GM18861 (cell line): ENCODE data around the gene NRXN3.

Source experiments
- ATAC-seq: cut with Tn5 transposase; IDR thresholded peaks from one replicate; pipeline ENCODE4 v1.9.1; 2021; ENCODE audit not compliant: unreplicated experiment

Gene NRXN3

GRCh38 chr14:79437951-79438350, 1267.8 kb downstream of the NRXN3 start:
- no peak for ATAC-seq

DNA sequence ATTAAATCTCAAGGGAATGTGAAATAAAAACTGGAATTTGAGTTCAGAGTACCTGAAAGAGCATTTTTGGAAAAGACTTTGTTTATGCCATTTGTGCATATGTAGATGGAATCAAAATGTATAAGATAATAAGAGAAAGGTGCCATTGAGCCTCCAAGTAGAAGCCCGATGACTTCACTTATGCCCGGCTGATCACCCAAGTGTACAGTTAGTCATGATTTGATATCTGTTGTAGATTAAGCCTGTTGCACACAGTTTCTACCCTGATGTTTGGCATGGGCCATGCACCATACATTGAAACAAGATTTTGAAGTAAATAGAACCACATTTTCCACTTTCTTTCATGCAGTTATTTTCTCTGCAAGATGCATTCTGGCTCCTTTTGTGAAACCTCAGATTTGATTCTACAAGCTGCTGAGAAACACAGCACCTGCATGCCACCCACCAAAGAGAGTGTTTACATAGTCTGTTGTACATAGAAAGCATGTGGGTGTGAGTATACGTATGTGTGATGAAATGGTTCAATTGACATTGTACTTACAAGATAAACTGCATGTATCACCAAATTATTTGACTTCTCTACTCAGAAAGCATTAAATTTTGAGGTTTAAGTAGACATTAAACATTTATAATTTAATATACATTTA, 1268.6 kb downstream of the NRXN3 start:
- no peak for ATAC-seq

GRCh38 chr14:79442786-79443185, 1272.6 kb downstream of the NRXN3 start:
- ATAC-seq = no peak

- no peak for ATAC-seq
Measured at GRCh38 chr14:79443602-79444001, 1273.4 kb downstream of the NRXN3 start.

- ATAC-seq = no peak
Measured at GRCh38 chr14:79448960-79449359, 1278.8 kb downstream of the NRXN3 start.

DNA sequence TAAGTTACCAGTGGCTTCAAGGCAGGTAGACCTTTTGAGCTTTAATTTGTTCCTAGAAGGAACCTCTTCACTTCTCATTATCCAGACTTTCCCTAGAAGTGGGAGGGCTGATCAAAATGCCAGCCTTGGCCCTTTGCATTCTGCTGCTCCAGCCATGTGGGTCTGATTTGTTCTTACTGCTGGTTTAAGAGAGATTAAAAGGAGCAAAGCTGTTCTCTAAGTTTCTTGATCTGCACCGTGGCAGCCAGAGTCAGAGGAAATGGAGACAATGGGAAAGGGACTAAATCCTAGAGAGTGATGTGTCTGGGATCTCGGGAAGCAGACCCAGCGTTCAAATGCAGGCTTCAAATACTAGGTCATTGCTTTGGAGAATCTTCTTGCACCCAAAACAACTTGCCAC, 1281.4 kb downstream of the NRXN3 start:
- ATAC-seq = no peak

- ATAC-seq = no peak
Measured at GRCh38 chr14:79453276-79453675, 1283.1 kb downstream of the NRXN3 start.

DNA sequence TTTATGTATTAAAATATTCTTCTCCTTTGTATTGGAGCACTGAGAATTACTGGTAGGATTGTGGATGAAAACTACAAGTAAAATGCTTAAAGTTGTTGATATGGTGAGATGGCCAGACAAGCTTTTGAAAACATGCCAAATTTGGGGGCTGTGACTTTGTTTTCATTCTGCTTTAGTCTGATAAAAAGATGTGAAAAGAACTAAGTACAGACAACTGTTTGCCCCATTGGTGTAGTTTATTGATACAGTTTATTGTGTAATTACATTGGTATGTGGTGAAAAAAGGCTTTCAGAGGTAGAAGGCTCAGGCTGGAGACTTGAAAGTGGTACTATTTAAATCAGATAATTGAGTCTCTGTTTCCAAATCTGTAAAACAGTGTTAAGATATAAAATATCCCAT, 1294.3 kb downstream of the NRXN3 start:
- ATAC-seq = no peak

GRCh38 chr14:79465651-79466050, 1295.5 kb downstream of the NRXN3 start:
- no peak for ATAC-seq

- no peak for ATAC-seq
Measured at GRCh38 chr14:79466938-79467527, 1296.9 kb downstream of the NRXN3 start.

GRCh38 chr14:79467835-79468234, 1297.7 kb downstream of the NRXN3 start:
- no peak for ATAC-seq

DNA sequence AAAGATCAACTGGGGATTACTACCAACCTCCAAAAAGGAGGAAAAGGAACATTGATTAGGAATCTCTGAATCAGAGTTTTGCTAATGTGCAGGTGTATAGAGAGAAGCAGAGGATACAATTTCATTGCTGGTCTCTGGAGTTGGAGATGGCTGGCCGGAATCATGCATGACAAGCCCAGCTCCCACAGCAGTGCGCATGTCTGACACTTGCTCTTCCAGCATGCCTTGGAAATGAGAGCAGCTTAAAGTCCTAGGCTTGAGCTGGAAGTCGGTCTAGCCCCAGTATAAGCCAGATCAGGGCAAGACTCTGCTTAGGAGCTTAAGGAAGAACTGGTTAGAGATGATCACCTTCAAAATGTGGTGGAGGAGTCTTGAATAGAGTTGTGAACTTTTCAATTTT, 1298.3 kb downstream of the NRXN3 start:
- no peak for ATAC-seq

DNA sequence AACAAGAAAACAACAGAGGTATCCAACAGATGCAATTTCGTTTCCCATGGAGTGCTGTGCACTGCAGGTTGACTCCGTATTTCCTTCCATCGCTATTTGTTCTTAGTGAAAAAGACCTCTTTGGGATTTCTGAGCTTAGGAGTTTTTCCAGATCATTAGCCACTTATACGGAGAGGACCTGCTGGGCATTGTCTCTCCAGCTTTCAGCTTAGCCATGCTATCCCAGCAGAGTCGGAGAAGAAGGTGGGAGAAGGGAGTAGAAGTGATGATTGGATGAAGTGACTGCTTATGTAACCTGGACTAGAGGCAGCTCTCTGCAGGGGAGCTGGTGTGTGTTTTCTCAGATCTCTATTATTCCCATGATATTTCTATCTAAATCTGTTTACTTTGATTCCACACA, 1303.5 kb downstream of the NRXN3 start:
- no peak for ATAC-seq

DNA sequence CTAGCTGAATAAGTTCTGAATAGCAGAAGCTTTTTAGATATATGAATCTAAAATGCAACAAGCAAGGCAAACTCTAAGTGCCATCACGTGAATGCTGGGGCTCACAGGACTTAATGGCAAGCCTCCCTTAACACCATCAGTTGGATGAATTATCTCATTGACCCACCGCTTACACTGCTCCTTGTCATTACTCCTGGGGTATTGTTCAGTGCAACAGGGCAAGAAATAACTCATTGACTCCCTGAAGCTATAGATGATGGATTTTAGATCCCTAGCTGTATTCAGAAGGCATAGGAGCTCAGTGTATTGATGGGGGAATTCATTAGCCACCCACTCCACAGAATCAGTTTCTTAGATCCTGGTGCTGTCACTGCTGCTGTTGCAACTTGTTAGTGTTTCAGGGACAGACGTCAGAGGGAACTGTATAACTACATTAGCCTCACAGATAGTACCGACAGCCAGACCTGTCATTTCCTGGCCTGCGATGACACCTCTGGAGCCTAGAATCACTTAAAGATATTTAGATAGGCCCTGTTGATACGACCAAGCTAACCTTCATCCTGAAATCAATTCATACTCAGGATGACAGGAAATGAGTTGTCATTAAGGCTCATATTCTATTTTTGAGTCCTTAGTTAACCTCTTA, 1305.8 kb downstream of the NRXN3 start:
- no peak for ATAC-seq

GRCh38 chr14:79476552-79476951, 1306.4 kb downstream of the NRXN3 start:
- no peak for ATAC-seq

DNA sequence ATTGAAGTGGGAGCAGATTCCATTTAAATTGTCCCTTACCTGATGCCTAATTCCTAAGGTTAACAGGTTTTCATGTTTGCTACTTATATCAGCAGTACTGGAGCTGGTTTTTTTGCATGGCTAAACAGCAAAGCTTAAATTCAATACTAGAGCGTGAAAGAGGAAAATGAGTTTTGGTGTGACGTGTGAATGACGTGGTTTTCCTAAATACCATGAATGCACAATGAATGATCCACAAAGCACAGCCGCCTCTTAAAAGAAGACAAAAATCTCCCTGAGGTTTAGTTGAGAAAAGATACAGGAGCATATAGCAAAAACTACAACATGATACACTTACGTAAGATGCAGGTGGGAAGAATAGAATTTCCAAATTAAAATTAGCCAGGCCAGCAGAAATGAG, 1310.0 kb downstream of the NRXN3 start:
- no peak for ATAC-seq

GRCh38 chr14:79482825-79483224, 1312.7 kb downstream of the NRXN3 start:
- no peak for ATAC-seq

- ATAC-seq = no peak
Measured at GRCh38 chr14:79483477-79484388, 1313.6 kb downstream of the NRXN3 start.

GRCh38 chr14:79487632-79488031, 1317.5 kb downstream of the NRXN3 start:
- no peak for ATAC-seq

DNA sequence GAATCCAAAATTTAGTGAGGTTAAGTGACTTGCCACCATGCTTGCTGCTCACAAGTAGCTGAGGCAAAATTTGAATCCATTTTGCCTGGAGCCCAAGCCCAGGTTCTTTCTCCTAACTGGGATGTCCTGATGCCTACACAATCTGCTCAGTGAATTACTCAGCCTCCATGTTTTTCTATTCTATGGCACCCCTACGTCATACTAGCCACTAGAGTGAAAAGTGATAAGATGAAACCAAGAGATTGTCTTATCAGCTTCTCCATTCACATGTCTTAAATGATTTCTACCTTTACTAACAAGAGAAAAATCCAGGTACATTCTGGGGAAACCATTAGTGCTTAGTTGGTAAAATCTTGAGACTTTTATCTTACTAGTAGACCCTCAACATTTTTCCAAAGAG, 1321.0 kb downstream of the NRXN3 start:
- no peak for ATAC-seq

GRCh38 chr14:79493081-79493645, 1323.0 kb downstream of the NRXN3 start:
- ATAC-seq = no peak
